Activated naive CD8-positive, alpha-beta T cell (primary cell): Measurements from ENCODE around the gene BCORL1.

Experiments used
- H3K27ac Mint-ChIP-seq: one replicate; pipeline ENCODE4 v1.8.0; 2021; ENCODE audit warnings: mixed read lengths
- H3K27me3 Mint-ChIP-seq: one replicate; pipeline ENCODE4 v1.8.0; 2021; ENCODE audit warnings: mixed read lengths
- H3K36me3 Mint-ChIP-seq: one replicate; pipeline ENCODE4 v1.8.0; 2021; ENCODE audit warnings: mixed read lengths
- H3K4me1 Mint-ChIP-seq: one replicate; pipeline ENCODE4 v1.8.0; 2021; ENCODE audit warnings: low read depth, mixed read lengths
- H3K4me3 Mint-ChIP-seq: one replicate; pipeline ENCODE4 v1.8.0; 2021; ENCODE audit warnings: mild to moderate bottlenecking, mixed read lengths
- H3K9me3 Mint-ChIP-seq: one replicate; pipeline ENCODE4 v1.8.0; 2021; ENCODE audit warnings: low read depth, mixed read lengths

The BCORL1 gene

GRCh38 chrX:129956765-129957164, 25.7 kb upstream of the BCORL1 start:
- Mint-ChIP-seq H3K4me3 (peak overlapping the region; percentile 38), H3K27ac (no peak overlapping the region), H3K36me3 (no peaks in the 10 kb centered on the region), H3K9me3 (no peaks in the 10 kb centered on the region), H3K4me1 (peaks cover 25% of the 10 kb centered on the region), H3K27me3 (no peaks in the 10 kb centered on the region)

DNA sequence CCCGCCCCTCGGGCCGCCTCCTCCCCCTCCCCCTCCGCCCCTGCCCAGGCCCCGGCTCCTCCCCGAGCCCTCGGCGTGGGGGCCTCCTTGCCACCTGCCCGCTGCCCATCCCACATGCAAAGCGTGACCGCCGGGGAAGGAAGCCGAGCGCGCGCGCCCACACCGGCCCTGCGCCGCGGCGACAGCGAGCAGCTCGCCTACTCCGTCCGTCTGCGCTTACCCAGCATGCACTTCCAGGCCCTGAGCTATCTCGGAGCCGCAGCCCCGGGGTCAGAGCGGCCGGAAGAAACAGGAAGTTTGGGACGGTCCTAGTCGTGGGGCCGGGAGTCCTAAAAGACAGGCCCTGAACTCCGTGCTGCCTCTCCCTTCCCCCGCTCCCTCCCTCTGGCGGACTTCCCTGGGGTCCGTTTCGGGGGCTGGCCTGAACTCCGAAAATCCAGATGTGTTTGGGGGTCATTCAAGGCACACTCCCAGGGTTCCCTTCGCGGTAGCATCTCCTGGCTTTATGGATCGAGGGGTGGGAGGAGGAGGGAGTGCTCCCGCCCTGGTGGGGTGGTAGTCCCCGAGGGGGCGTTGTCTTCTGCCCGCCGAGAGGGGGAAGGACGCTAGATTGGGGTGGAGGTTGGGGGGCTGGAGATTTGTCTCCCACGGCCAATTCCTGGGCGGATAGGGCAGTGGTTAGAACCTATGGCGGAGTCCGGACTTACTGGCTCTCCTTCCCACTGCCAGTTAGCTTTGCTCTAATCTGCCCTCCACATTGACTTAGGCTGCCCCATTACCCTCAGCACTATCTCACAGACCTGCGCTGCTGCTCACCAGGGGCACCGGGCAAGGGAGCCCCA, 25.0 kb upstream of the BCORL1 start:
- peaks cover 24% of the 10 kb centered on the region for H3K4me1 Mint-ChIP-seq
- H3K27me3 Mint-ChIP-seq, result no peaks in the 10 kb centered on the region
- peak overlapping the region; percentile 65 for H3K4me3 Mint-ChIP-seq
- no peaks in the 10 kb centered on the region for H3K9me3 Mint-ChIP-seq
- H3K36me3 Mint-ChIP-seq, result no peaks in the 10 kb centered on the region
- H3K27ac Mint-ChIP-seq, result no peak overlapping the region

DNA sequence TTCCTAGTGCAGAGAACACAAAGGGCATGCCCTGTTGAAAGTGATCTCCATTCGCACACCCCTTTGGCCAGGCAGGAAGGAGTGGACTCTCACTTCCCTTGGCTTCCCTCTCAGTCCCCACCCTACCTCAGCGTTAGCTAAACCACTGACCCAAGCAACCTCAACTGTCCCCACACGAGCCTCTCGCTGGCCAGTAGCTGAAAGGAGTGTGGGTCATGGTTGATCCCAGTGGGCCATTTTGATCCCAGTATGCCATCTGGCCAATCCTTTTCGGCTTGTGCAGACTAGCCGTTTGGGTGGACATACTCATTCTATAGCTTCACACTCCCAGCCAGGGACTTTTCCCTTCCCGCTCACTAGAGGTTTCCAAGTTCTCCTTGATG, 24.4 kb upstream of the BCORL1 start:
- H3K27ac Mint-ChIP-seq, result no peak overlapping the region
- H3K4me1 Mint-ChIP-seq, result peaks cover 22% of the 10 kb centered on the region
- no peaks in the 10 kb centered on the region for H3K36me3 Mint-ChIP-seq
- no peaks in the 10 kb centered on the region for H3K27me3 Mint-ChIP-seq
- no peaks in the 10 kb centered on the region for H3K9me3 Mint-ChIP-seq
- H3K4me3 Mint-ChIP-seq, result peak overlapping the region; percentile 65

DNA sequence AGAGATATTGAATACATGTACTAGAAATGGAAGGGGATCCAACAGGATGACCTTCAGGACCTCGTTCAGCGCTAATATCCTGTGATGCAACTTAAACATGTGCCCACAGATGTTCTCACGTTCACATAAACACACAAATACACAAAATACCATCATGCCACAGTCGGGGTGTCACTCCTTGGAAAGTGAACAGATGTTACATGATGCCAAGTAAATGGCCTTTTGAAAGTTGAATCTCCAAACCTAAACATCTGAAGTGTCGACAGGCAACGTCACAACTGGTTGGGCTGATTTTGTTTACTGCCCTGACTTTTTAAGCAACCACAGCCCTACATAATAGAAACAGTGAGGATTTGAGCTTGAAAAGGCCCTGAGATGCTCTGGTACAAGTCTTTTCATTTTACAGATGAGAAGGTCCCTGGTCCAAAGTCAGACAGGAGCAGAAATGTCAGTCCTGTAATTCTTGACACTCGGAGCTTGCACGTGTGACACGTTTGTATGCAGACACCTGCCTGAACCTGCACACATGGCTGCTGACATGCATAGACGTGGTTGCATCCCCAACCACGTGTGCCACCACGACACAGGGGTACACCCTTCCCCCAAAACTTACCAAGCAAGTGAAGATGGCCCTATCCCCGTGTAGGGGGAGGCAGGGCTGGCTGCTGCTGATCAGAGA, 23.5 kb upstream of the BCORL1 start:
- Mint-ChIP-seq H3K9me3 (no peaks in the 10 kb centered on the region), H3K27me3 (no peaks in the 10 kb centered on the region), H3K27ac (no peak overlapping the region), H3K4me3 (peak overlapping the region; percentile 40), H3K36me3 (no peaks in the 10 kb centered on the region), H3K4me1 (peaks cover 22% of the 10 kb centered on the region)

- peaks cover 22% of the 10 kb centered on the region for H3K4me1 Mint-ChIP-seq
- H3K9me3 Mint-ChIP-seq, result no peaks in the 10 kb centered on the region
- no peak overlapping the region for H3K4me3 Mint-ChIP-seq
- H3K27me3 Mint-ChIP-seq, result no peaks in the 10 kb centered on the region
- no peaks in the 10 kb centered on the region for H3K36me3 Mint-ChIP-seq
- no peak overlapping the region for H3K27ac Mint-ChIP-seq
Observed at GRCh38 chrX:129959493-129959832, 23.0 kb upstream of the BCORL1 start.

GRCh38 chrX:129961180-129962083, 21.0 kb upstream of the BCORL1 start:
- Mint-ChIP-seq H3K36me3 (no peaks in the 10 kb centered on the region), H3K27ac (peak overlapping the region; percentile 75), H3K9me3 (no peaks in the 10 kb centered on the region), H3K27me3 (no peaks in the 10 kb centered on the region), H3K4me1 (peaks cover 20% of the 10 kb centered on the region), H3K4me3 (peak overlapping the region; percentile 73)

- H3K36me3 Mint-ChIP-seq, result no peaks in the 10 kb centered on the region
- no peak overlapping the region for H3K27ac Mint-ChIP-seq
Observed at GRCh38 chrX:129963729-129964128, 18.7 kb upstream of the BCORL1 start.

GRCh38 chrX:129965166-129965565, 17.3 kb upstream of the BCORL1 start:
- no peaks in the 10 kb centered on the region for H3K9me3 Mint-ChIP-seq
- H3K27ac Mint-ChIP-seq, result no peak overlapping the region
- no peaks in the 10 kb centered on the region for H3K36me3 Mint-ChIP-seq
- no peaks in the 10 kb centered on the region for H3K27me3 Mint-ChIP-seq
- no peak overlapping the region for H3K4me3 Mint-ChIP-seq
- peaks cover 8% of the 10 kb centered on the region for H3K4me1 Mint-ChIP-seq

More at GRCh38 chrX:129963729-129964128, 18.7 kb upstream of the BCORL1 start:
- Mint-ChIP-seq H3K4me3 (no peak overlapping the region), H3K9me3 (no peaks in the 10 kb centered on the region), H3K27me3 (no peaks in the 10 kb centered on the region), H3K4me1 (peaks cover 10% of the 10 kb centered on the region)

- no peaks in the 10 kb centered on the region for H3K36me3 Mint-ChIP-seq
- H3K27me3 Mint-ChIP-seq, result no peaks in the 10 kb centered on the region
- H3K4me3 Mint-ChIP-seq, result no peak overlapping the region
- H3K4me1 Mint-ChIP-seq, result no peaks in the 10 kb centered on the region
- H3K27ac Mint-ChIP-seq, result no peak overlapping the region
- no peaks in the 10 kb centered on the region for H3K9me3 Mint-ChIP-seq
Observed at GRCh38 chrX:129968968-129969367, 13.5 kb upstream of the BCORL1 start.

- no peak overlapping the region for H3K4me3 Mint-ChIP-seq
- peaks cover 7% of the 10 kb centered on the region for H3K4me1 Mint-ChIP-seq
- H3K27me3 Mint-ChIP-seq, result no peaks in the 10 kb centered on the region
- no peaks in the 10 kb centered on the region for H3K36me3 Mint-ChIP-seq
- no peaks in the 10 kb centered on the region for H3K9me3 Mint-ChIP-seq
- no peak overlapping the region for H3K27ac Mint-ChIP-seq
Observed at GRCh38 chrX:129976441-129976840, 6.0 kb upstream of the BCORL1 start.

DNA sequence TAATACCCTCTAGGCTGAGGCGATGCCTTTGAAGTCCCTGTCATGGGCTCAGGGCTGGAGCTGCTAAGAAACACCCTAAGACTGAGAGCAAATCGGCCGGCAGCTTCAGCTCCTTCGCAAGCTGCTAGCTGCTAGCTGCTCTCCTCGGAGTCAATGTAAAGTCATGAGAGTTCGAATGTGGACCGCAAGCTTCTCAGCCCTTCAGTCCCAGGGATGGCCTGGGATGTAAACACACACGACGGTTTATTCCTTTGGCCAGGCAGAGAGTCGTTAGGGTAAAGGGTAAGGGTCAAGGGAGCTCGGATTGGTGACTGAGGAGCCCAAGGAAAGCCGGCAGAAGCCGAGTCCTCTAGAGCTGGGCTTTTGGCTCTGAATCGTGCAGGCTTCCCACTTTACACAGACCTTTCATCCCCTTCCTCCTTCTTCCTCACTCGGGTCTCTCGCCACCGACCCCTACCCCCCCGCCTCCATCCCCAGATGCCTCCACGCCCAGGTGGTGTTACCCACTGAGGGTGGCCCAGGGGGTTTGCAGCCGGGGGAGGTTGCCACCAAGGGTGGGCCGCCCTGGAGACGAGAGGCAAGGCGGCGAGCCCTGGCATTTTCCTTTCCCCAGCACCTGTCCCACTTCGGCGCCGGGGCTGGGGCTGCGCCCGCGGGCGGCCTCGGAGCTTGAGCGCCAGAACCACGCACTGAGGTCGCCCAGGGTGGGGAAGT, 3.1 kb upstream of the BCORL1 start:
- no peak overlapping the region for H3K27ac Mint-ChIP-seq
- peak overlapping the region; percentile 77 for H3K4me3 Mint-ChIP-seq
- no peaks in the 10 kb centered on the region for H3K36me3 Mint-ChIP-seq

DNA sequence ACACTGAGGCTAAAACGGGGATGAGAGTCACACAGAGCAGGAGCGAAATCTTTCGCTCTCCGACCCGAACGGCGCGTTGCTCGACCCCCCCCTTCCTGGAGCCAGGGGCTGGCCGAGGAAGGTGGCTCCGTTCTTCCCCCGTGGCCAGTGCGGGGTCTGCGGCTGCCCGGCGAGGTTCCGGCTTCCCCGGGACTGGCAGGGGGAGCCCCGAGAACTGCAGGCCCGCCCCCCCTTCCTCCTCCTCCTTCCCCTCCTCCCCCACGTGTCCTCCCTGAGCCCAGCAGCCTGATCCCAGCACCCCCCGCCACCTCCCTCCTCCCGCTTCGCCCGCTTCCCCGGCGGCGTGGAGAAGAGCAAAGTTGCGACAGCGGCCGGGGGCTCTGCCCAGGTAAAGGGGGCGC, 2.4 kb upstream of the BCORL1 start:
- H3K4me1 Mint-ChIP-seq, result peaks cover 11% of the 10 kb centered on the region
- H3K4me3 Mint-ChIP-seq, result no peak overlapping the region
- no peaks in the 10 kb centered on the region for H3K27me3 Mint-ChIP-seq
- no peak overlapping the region for H3K27ac Mint-ChIP-seq
- no peaks in the 10 kb centered on the region for H3K36me3 Mint-ChIP-seq
- no peaks in the 10 kb centered on the region for H3K9me3 Mint-ChIP-seq

More for the DNA sequence above, 3.1 kb upstream of the BCORL1 start:
- Mint-ChIP-seq H3K27me3 (no peaks in the 10 kb centered on the region), H3K9me3 (no peaks in the 10 kb centered on the region), H3K4me1 (peaks cover 7% of the 10 kb centered on the region)

DNA sequence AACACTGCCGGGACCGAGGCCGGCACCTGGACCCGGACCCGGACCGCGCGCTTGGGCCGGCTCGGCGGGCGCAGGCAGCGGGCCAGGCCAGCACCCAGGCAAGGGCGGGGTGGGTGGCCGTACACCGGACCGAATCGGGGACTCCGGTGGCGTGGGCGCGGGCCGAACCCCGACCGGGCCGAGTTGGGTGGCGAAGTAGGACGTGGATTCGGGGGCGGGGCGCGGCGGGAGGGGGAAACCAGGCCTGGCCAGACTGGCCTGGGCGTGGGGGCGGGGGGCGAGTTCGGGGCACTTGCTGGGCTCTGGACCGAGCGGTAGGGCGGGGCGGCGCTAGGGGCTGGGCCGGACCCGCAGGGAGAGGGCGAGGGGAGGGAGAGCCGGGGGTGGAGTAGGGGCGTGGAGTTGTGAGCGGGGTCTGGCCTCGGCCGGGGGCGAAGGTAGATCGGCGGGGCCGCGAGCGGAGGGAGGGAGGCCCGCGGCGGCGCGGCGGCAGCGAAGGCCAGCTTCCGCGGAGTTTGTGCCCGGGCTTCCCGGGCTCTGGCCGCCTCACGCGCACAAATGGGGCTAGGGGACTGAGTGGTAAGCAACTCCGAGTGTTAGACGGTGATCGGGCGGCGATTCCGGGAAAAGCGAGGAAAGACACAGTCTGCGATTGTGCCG, 1.8 kb upstream of the BCORL1 start:
- Mint-ChIP-seq H3K4me3 (peak overlapping the region; percentile 83), H3K9me3 (no peaks in the 10 kb centered on the region), H3K27ac (no peak overlapping the region), H3K4me1 (peaks cover 17% of the 10 kb centered on the region), H3K36me3 (no peaks in the 10 kb centered on the region), H3K27me3 (no peaks in the 10 kb centered on the region)

DNA sequence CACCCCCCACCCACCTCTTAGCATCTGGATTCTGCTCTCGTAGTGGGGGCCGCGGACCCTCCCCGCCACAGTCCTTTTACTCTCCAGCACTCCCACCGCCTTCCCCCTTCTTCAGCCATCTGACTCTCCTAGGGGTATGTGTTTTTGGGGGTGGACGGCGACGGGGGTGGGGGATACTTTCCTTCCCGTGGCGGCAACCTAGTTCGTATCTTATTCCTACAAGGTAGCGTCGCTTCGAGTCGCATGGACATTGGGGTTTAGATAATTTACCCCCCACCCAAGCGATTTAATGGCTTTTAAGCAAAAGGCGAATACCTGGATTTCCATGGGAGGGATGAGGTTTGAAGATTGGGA, 1.3 kb upstream of the BCORL1 start:
- H3K36me3 Mint-ChIP-seq, result no peaks in the 10 kb centered on the region
- no peak overlapping the region for H3K27ac Mint-ChIP-seq
- peak overlapping the region; percentile 83 for H3K4me3 Mint-ChIP-seq
- H3K27me3 Mint-ChIP-seq, result no peaks in the 10 kb centered on the region
- H3K4me1 Mint-ChIP-seq, result peaks cover 17% of the 10 kb centered on the region
- no peaks in the 10 kb centered on the region for H3K9me3 Mint-ChIP-seq
